GM19372 (cell line): ENCODE results near the gene GPX4.

Source experiments
- ATAC-seq: cut with Tn5 transposase; IDR thresholded peaks from one replicate; pipeline ENCODE4 v1.9.1; 2021; ENCODE audit warnings: mild to moderate bottlenecking, low read depth, moderate library complexity; ENCODE audit not compliant: unreplicated experiment

Gene GPX4

DNA sequence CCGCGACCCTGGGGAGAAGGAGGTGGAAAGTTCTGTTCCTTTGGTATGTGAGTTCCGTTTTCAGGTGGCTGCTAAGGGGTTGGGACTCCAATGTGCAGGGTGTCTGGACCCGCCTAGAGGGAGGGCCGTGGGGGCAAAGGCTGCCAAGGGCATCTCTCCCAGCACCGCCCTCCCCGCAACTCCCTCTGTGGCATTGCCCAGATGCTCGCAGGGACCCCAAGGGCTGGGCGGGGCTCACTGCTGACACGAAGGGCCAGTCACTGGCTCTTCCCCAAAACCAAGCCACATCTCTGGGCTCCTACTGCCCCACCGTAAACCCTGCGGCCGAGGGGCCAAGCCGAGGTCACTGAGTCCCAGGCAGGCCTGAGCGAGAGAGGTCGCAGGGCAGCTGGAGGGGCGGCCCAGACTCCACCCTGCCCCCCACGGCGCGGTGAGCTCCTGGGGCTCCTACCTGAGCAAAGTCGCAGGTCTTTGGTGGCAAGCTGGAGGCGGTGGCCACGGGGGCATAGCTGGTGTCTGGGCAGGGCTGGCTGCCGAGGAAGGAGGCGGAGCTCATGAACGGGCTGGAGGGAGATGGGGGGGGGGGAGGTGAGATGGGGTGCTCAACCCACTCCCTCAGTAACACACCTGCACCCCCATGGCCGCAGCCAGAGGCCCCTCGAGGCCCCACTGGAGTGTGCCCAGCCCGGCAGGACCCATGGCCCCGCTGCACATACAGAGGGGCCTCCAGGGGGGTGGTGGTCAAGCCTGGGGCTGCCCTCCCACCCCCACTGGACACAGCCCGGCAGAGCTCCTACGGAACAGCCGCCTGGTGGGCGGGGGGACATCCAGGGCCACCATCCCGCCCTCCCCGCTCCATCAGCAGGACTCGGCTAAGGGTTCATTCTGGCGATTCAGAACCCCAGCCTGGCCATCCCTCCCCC is 43.3 kb downstream of the GPX4 start:
- ATAC-seq, result no peak

DNA sequence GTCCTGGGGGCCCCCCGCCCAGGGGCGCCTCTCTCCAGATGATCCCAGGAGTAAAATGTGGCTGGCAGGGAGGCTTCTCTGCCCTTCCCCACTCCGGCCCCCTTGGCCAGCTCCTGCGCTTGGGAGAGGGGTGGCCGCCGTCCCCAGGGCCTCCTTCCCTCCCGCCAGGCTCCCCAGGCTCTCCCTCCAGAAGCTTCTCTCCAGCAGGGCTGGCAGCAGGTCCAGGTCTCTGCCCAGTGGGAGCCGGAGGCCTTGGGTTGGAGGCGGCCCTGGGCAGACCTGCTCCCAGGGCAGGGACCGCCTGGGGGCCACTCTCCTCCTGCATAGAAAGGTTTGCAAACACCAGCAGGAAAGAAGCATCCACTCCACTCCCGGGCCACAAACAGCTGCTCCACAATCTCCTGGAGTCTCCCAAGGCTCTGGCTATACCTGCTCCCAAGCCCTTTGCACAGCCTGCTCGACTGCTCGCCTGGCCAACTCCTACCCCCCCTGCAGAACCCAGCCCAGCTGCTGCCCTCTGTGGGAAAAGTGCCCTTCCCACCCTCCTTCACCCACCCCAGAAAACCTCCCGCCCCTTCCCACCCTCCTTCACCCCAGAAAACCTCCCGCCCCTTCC is 44.2 kb downstream of the GPX4 start:
- no peak for ATAC-seq

DNA sequence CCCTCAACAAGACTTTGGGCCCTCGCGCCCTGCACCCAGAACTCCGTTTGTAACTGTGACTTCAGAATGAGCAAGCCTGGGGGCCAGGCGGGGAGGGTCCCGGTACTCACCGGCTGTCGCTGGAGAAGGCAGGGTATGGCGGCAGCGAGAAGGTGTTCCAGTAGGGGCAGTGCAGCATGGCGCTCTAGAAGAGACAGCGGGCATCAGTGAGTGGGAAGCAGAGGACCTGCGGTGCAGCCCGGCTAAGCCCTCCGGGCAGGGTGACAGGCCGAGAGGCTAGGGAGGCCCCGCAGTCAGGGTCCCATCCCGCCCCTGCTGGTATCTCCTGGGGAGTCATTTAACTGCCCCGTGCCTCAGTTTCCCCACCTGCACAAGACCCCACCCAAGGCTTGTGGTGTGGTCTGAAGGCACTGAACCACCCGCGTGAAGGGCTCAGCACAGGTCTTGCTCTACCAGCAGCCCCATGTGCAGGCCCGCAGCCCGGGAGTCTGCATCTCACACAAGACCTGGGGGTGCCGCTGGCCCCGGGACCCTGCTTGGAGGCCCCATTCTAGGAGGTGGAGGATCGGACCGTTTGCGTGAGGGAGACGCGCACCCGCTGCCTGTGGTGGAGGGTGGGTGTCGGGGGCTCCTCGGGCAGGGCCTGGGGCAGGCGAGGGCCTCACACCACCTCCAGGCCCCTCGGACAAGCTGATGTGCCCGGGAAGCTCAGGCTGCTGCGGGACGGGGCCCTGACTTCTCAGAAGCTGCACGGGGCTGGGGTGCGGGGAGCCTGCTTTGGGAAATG is 45.7 kb downstream of the GPX4 start:
- no peak for ATAC-seq

DNA sequence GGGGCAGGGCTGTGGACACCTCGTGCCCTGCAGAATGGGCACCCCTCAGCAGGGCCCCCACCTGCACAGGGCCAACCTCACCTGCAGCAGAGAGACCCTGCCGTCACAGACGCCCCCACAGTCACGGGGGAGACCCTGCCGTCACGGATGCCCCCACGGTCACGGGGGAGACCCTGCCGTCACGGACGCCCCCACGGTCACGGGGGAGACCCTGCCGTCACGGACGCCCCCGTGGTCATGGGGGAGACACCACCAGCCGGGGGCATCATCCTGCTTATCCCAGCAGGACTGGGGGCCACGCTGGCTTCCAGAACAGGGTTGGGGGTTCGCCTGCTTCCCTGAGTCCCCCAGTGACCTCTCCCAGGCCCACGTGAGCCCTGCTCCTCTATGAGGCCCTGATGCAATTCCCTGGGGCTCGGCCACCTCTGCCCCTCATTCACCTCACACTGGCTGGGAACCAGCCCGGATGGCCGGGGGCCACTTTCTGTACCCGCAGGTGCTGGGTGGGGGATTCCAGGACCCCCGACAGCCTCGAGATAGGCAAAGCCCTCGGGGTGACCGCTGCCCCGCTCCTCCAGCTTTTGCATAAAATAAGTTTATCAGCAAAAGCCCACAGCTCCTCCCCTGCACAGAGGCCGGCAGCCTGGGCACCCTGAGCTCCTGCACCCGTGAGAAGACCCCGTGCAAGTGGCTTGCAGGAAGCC is 46.7 kb downstream of the GPX4 start:
- ATAC-seq, result no peak

DNA sequence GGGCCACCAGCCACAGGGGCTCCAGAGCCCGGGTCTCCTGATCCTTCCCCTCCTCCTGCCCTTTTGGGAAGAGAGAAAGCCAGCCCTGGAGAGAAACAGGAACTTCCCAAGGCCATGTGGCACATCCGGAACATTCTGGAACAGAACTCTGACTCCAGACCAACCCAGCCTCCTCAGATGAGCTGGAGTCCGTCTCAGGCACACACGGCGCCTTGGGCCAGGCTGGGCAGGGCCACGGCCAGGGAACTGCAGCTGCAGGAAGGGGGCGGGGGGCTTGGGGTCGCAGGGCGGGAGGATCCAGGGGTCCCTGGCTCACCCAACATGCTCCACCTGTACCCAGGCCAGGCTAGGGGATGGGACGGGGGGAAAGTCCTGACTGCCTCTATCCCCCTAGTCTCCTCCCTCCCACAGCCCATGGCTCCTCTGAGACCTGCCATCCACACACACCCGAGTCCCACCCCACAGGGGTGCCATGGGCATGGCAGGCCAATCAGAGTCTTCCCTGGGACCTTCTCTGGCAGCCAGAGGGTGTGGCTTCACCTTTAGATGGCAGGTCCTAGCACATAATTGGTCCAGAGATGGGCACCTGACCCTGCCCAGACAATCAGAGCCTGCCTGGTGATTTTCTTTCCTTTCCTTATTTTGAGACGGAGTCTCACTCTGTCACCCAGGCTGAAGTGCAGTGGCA is 47.4 kb downstream of the GPX4 start:
- no peak for ATAC-seq

DNA sequence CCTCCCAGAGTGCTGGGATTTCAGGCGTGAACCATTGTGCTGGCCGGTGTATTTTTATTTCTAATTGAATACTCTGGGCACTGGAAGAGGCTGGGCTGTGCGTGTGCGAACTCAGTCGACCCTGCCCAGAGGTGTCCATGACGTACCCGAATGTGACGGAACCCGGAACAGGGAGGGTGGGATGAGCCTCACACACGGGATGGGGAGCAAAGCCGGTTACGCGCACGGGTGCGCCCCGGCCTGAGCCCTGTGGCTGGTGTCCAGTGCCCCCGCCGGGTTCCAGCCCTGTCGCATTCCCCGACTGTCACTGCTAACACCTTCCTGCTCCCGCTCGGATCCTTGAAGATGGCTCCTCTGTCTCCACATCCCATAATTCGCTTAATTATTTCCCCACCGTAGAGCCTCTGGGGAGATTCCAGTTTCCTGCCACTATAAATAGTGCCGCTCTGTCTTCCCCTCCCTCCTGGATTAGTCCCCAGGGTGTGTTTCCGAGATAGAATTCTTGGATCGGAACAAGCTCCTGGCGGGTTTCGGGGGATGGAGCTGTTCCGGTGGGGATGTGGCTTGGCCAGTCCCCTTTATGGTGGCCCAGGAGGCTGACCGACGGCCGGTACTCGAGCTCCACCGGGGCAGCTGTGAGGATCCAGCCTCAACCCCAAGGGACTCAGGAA is 48.3 kb downstream of the GPX4 start:
- no peak for ATAC-seq

DNA sequence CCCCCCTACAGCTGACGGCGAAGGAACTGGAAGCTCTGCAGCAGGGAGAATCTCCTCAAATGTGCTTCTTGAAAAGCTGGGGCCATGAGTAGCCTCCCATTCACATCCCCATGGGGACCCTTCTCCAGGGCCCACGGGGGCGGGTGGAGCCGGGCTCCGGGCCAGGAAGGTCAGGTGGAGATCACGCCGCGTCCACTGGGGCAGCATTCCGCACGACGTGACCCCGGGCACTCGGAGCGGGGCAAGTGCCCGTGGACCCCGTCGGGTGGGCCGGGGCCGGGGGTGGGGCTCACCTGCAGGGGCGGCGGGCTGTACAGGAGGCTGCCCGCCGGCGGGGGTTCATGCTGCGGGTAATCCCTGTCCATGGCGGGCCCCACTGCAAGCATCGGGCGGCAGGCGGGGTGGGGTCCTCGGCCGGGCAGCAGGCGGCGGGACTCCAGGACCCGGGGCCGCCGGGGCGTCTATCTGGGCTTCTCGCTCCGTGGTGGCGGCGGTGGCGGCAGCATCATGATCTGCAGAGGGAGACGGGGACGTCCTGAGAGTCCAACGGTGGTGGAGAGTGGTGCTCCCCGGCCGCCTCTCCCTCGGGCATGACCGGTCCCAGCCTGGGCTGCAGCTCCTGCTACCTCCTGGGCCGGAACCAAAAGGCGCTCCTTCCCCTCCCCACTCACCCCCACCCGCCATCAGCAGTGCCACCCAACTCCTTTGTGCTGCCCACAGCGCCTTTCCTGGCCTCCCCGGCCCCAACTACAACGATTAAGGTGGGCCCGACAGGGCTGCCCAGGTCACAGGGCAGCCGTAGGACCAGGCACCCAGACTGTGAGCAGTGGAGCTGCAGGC is 50.3 kb downstream of the GPX4 start:
- no peak for ATAC-seq

DNA sequence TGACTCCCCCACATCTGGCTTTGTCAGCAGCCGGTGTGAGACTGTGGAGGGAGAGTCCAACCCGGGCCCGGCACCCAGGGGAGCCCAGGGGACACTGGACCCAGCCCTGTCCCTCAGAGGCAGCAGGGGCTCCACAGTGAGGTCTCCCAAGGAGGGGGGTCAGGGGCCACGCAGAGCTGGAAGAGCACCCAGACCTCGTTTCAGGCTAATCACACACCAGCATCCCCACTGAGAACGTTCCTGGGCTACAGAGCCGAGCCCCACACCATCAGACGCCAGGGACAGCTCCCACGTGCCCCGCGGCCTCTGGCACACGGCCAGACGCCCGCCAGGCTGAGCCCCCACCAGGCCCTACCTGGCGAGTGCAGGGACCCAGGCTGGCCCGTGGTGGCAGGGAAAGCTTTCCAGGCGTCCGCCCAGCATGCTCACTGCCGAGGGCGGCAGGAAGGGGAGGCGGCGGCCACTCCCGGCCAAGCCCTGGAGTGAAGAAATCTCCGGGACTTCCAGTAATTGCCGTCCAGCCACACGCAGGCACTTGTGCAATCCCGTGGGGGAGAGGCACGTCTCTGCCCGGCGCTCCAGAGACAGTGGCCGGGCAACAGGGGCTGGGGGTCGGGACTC is 51.0 kb downstream of the GPX4 start:
- no peak for ATAC-seq

DNA sequence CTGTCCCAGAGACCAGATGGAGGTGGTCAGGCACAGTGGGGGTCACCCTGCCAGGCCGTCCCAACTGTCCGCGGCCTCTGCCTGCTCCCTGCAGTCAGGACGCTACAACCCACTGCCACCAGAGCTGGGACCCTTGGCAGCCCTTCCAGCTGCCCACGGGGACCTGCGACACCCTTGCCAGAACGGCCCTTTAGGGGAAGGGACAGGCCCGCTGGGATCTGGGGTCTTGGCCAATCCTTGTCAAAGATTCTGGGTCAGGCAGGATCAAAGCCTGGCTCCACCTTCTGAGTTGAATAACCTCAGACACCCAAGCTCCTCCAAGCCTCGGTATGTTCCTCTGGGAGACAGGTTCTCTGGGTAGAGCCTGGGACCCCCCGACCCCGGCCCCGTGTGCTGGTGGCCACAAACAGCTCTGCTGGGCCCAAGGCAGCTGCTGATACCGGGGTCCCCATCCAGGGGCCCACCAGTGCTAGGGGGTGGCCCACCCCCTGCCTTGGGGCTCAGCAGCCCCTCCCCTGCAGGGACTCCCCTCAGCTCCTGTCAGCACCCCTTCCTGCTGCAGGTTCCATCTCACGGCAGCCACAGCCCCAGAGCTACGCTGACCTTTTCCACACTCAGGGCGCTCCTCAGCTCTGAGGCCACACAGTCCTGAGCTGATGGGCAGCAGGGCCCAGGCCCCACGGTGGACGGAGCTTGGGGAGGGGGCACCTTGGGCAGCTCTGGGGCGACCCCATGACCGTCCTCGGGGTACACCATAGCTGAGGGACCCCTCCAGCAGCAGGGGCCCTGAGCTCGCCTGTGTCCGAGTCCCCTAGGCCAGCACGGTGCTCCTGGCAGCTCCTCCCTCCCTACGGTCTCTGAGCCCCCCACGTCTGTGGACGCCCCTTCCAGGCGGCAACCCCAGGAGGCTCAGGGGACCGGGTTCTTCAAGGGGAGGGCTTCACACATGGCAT is 51.8 kb downstream of the GPX4 start:
- ATAC-seq, result no peak
